Activated T-helper 9 cell treated with anti-CD3 and anti-CD28 coated beads, Interleukin-2, amount 50 U/mL, for 16 hours (primary cell): ENCODE results near the gene EPHB4.
"Not testable (repeated sequence)": the region's sequence is repeated elsewhere in the genome, so short reads cannot be mapped to it uniquely, and the experiment has no call there.

Source experiments
- DNase-seq: peaks from one replicate; pipeline ENCODE4 v3.0.0-alpha.2; 2020; ENCODE audit warnings: low read depth

The EPHB4 gene

DNA sequence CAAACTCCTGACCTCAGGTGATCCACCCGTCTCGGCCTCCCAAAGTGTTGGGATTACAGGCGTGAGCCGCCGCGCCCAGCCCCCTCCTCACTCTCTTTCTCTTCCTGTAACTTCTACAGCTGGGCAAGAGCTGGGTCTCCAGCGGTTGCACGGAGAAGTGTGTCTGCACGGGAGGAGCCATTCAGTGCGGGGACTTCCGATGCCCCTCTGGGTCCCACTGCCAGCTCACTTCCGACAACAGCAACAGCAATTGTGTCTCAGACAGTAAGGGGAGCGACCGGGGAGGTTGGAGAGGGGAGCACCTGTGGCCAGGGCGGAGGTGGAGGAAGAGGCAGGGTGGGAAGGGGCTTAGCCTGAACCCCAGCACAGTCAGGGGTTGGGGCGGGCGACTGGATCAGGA lies 41.4 kb downstream of the EPHB4 start:
- DNase-seq = no peak

DNA sequence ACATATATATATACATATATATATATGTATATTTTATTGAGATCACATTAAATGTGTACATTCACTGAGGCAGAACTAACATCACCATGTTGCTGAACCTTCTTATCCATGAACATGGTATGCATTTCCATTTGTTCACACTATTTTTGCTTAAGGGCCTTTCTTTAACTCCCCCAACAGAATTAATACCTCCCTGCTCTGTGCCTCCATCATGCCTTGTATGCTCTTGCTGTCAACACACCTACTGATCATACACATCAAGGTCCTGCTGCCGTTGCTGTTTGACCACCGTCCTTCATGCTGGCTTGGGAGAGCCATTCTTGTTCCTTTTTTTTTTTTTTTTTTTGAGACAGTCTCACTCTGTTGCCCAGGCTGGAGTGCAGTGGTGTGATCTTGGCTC lies 43.5 kb downstream of the EPHB4 start:
- DNase-seq = no peak

DNA sequence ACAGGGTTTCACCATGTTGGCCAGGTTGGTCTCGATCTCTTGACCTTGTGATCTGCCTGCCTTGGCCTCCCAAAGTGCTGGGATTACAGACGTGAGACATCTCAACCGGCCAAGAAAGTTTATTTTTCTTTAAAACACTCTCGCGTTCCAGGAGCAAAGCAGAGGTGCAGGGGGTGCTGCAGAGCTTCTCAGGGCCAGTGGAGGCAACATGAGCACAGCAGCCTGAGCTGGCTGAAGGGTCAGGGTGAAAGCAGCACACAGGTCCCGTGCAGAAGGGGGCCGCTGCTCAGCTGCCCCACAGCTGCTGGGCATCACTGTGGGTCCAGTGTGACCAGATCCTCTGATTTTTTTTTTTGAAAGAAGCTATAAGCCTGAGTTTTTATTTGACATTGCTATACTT lies 46.1 kb downstream of the EPHB4 start:
- DNase-seq = no peak

DNA sequence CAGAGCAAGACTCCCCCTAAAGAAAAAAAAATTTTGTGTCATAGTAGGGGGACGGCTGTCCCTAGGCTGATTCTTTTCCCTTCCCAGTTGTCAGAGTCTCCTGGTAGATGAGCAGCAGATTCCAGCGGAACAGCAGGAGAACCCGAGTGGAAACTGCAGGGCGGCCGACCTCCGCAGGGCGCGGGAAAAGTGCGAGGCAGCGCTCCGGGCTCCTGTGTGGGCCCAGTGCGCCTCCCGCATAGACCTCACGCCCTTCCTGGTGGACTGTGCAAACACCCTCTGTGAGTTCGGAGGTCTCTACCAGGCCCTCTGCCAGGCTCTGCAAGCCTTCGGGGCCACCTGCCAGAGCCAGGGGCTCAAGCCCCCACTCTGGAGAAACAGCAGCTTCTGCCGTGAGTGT lies 48.0 kb downstream of the EPHB4 start:
- no peak for DNase-seq

DNA sequence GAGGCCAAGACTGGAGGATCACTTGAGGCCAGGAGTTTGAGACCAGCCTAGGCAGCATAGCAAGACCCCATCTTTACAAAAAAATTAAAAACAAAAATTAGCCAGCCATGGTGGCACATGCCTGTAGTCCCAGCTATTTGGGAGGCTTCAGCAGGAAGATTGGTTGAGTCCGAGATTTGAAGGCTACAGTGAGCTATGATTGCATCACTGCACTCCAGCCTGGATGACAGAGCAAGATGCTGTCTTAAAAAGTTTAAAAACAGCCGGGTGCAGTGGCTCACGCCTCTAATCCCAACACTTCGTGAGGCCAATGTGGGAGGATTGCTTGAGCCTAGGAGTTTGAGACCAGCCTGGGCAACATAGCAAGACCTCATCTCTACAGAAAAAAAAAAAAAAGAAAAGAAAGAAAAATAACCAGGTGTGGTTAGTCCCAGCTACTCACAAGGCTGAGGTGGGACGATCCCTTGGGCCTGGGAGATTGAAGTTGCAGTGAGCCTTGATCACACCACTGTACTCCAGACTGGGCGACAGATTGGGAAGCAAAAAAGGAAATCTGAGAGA lies 49.2 kb downstream of the EPHB4 start:
- no peak for DNase-seq

DNA sequence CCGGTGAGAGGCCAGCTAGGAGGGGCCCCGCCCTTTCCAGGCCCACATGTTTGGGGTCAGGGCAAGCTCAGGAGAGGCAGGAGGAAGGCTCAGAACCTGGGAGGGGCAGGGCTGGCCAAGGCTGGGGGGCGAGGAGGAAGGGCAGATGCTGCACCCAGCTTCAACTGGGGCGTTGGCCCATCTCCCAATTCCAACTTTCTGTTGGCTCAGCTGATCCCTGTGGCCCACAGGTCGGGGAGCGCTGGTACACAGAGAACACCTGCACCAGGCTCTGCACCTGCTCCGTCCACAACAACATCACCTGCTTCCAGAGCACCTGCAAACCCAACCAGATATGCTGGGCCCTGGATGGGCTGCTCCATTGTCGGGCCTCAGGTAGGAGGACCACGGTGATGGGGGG lies 53.8 kb downstream of the EPHB4 start:
- DNase-seq = no peak

DNA sequence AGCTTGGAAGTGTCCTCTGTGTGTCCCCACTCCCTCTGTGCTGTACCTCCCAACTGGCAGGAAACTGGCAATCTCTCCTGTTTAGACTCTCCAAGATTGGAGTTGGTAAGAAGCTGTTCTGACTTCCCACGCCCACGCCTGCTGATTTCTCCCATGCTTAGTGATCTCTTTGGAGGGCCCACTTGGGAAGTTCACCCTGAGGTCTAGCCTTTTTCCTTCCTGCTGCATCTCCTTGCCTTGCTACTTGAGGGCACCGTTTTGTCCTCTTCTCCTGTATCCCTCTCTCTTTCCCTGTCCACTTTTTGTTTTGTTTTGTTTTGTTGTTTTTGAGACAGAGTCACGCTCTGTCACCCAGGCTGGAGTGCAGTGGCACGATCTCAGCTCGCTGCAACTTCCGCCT lies 58.5 kb downstream of the EPHB4 start:
- DNase-seq = no peak

DNA sequence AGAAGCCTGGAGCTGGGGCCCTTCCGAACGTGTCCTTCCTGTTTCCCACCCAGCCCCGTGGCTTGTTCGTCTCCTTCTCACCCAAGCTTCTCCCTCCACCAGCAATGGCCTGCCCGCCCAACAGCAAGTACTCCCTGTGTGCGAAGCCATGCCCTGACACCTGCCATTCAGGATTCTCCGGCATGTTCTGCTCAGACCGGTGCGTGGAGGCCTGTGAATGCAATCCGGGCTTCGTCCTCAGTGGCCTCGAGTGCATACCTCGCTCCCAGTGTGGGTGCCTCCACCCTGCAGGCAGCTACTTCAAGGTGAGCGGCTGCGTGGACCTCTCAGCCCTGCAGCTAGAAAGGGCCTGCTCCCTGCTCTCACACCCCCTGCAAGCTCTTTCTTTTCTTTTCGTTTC lies 62.1 kb downstream of the EPHB4 start:
- no peak for DNase-seq

DNA sequence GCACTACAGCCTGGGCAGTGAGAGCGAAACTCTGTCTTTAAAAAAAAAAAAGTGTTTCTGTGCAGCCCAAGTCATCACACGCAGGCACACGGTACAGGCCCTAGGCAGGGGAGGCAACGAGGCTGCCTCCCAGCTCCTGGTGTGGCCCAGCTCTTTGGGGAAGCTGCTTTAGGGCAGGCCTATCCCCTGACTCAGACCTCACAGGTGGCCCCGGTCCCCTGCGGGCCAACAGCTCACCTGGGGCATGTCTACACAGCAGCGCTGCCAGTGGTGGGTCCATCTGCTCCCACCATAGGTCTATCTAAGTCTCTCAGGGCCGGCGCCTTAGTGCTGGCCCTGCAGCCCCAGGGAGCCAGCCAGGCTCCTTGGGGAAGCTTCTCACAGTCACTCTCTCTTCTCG lies 62.5 kb downstream of the EPHB4 start:
- DNase-seq = no peak

DNA sequence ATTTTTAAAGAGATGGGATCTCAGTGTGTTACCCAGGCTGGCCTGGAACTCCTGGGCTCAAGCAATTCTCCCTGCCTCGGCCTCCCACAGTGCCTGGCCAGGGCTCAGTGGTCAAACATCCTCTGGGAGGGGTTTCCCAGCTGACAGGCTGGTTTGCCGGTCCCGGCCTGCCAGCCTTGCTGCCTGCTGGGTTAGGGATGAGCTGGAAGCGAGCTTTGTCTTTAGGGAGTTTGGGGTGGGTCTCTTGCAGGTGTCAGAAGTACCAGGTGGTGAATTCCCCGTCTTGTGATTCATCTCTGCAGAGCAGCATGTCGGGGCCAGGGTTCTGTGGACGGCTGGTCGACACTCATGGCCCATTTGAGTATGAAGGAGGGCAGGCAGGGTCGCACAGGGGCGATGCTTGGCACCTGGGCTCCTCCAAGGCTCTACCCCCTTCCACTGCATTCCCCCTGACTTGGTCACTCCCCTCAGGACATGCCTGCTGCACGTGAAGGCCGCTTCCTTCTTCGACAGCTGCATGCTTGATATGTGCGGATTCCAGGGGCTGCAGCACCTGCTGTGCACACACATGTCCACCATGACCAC lies 63.7 kb downstream of the EPHB4 start:
- no peak for DNase-seq

DNA sequence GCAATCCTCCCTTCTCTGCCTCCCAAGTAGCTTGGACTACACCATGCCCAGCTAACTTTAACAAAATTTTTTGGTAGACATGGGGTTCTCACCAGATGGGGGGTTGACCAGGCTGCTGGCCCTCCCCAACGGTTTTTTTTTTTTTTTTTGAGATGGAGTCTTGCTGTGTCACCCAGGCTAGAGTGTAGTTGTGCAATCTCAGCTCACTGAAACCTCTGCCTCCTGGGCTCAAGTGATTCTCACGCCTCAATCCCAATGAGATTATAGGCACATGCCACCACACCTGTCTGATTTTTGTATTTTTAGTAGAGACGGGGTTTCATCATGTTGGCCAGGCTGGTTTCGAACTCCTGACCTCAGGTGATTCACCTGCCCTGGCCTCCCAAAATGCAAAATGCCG lies 64.5 kb downstream of the EPHB4 start:
- not testable (repeated sequence) for DNase-seq

DNA sequence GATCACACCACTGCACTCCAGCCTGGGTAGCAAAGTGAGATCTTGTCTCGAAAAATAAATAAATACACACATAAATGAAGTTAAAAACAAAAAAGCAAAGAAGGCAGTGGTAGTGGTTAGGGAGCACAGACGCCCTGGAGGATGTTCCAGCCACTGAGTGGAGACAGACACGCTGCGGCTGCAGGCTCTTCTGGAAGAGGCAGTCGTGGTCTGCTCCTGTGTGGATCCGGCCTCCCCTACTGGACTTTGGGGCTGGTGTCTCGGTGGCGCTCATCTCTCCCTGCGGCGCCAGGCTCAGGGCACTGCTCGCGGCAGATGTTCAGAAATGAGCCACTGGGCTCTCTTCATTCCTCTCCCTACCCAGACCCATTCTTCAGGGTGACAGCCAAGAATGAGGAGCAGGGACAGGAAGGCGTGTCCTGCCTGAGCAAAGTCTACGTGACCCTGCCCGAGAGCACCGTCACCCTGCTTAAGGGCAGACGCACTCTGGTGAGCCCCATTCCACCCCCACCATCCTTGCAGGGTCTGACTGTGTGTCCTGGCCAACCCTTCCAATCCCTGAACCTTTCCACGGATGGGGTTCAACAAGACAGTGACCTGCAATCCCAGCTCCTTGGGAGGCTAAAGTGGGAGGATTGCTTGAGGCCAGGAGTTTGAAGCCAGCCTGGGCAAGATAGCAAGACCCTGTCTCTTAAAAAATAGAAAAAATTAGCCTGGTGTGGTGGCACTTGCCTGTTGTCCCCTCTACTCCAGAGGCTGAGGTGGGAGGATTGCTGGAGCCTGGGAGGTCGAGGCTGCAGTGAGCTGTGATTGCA lies 67.8 kb downstream of the EPHB4 start:
- no peak for DNase-seq

DNA sequence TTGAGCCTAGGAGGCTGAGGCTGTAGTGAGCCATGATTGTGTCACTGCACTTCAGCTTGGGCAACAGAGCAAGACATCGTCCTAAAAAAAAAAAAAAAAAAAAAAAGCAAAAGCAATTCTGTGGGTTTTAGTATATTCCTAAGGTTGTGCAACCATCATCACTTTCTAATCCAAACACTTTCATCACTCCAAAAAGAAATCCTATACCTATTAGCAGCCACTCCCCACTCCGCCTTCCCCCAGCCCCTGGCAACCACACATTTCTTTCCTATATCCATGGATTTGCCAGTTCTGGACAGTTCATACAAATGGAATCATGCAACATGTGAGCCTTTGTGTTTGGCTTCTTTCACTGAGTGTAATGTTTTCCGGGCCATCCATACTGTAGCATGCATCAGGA lies 73.6 kb downstream of the EPHB4 start:
- no peak for DNase-seq

DNA sequence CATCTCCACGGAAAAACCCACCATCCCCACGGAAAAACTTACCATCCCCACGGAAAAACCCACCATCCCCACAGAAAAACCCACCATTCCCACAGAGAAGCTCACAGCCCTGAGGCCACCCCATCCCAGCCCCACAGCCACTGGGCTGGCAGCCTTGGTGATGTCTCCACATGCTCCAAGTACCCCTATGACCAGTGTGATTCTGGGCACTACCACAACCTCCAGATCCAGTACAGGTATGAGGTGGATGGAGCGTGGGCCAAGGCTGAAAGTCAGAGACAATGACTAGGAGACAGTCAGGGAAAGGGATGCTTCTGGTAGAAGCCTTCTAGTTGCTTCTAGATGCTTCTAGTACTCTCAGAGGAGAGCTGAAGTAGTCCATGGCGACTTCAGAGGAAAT lies 74.3 kb downstream of the EPHB4 start:
- DNase-seq = no peak
